Transverse colon (tissue), 3 donors: ENCODE results near the gene CSGALNACT2.

Experiments
- EP300 ChIP-seq: sonication (generic); formaldehyde crosslinking; IDR thresholded peaks from one replicate; pipeline ENCODE4 v1.6.1; 2017; ENCODE audit warnings: antibody characterized with exemption, low read depth
- POLR2A ChIP-seq: fragments of 450-650 bp; IDR thresholded peaks from one replicate; pipeline ENCODE4 v1.6.1; 2016; ENCODE audit warnings: antibody characterized with exemption, mild to moderate bottlenecking, moderate library complexity
- TF ChIP-seq, protein P1 (sequence below), 5 experiments: fragments of 200-600 bp in 3 of 5; fragments of 450-650 bp in 2 of 5; sonication (generic) in 3 of 5; IDR thresholded peaks; 1 replicate in 2 of 5; 2 replicates in 3 of 5; pipeline ENCODE4 v1.5.1; 2016 to 2017; ENCODE audit warnings: antibody characterized with exemption in 5 of 5, inconsistent platforms in 3 of 5, mild to moderate bottlenecking in 2 of 5, moderate library complexity in 1 of 5

- TF ChIP-seq POLR2A: no peak
- TF ChIP-seq, protein P1, sequence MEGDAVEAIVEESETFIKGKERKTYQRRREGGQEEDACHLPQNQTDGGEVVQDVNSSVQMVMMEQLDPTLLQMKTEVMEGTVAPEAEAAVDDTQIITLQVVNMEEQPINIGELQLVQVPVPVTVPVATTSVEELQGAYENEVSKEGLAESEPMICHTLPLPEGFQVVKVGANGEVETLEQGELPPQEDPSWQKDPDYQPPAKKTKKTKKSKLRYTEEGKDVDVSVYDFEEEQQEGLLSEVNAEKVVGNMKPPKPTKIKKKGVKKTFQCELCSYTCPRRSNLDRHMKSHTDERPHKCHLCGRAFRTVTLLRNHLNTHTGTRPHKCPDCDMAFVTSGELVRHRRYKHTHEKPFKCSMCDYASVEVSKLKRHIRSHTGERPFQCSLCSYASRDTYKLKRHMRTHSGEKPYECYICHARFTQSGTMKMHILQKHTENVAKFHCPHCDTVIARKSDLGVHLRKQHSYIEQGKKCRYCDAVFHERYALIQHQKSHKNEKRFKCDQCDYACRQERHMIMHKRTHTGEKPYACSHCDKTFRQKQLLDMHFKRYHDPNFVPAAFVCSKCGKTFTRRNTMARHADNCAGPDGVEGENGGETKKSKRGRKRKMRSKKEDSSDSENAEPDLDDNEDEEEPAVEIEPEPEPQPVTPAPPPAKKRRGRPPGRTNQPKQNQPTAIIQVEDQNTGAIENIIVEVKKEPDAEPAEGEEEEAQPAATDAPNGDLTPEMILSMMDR (IDR thresholded peaks at IDR 0.05): no peak
- TF ChIP-seq EP300: no peak
These were observed 96.3 kb downstream of the CSGALNACT2 start for GRCh38 chr10:43234471-43235041.
